HG02970 (cell line): Measurements from ENCODE around the gene PAXX.
"Not testable (repeated sequence)": the region's sequence is repeated elsewhere in the genome, so short reads cannot be mapped to it uniquely, and the experiment has no call there.

Source experiments
- ATAC-seq: cut with Tn5 transposase; IDR thresholded peaks from one replicate; pipeline ENCODE4 v1.9.1; 2021; ENCODE audit warnings: mild to moderate bottlenecking, moderate library complexity, moderate number of reproducible peaks; ENCODE audit not compliant: unreplicated experiment, low FRiP score

The PAXX gene

DNA sequence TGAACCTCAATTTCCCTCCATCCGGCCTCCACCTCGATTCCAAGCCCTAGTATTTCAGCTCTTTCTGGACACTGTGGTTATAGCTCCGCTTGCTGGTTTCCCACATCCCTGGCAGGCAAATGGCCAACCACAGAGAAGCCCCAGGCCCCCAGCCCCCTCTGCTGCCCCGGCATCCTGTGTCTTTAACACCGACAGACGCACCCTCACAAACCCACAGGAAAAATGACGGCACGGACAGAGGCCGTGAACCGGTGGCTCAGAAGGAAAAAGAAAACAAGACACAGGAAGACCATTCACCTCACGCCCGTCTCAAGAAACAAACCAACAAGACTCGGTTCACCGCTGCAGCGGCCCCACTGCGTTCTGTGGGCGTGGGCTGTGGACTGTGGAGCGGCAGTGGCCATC lies 5.6 kb downstream of the PAXX start:
- ATAC-seq, result no peak

DNA sequence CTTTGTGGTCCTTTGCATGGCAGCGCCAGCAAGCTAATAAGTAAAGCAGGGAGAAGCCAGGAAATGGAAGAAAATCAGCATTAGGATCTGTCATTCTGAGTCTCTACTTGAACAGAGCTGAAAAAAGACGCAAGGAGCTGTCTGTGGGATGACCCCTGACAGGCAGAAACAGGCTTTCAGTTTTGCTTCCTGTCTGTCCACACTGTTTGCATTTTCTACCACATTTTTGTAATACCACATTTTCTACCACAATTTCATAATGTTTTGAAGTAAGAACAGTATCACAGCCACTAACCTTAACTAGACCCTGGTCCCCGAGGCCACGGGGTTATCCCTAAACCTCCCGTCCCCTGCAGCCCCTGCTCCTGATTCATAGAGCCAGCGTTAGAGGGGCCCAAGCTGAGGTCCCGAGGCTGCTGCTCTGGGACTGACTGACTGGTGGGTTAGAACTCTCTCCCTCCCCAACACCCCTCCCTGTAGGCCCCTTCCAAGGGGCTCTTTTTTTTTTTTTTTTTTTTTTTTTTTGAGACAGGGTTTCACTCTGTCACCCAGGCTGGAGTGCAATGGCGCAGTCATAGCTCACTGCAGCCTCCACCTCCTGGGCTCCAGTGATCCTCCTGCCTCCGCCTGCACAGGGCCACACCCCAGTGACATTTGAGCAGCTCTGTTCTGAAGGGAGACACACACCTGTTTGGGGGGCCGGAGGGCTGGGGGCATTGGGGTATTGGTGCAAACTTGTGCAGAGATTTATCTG lies 8.1 kb downstream of the PAXX start:
- ATAC-seq, result peak; percentile 73

DNA sequence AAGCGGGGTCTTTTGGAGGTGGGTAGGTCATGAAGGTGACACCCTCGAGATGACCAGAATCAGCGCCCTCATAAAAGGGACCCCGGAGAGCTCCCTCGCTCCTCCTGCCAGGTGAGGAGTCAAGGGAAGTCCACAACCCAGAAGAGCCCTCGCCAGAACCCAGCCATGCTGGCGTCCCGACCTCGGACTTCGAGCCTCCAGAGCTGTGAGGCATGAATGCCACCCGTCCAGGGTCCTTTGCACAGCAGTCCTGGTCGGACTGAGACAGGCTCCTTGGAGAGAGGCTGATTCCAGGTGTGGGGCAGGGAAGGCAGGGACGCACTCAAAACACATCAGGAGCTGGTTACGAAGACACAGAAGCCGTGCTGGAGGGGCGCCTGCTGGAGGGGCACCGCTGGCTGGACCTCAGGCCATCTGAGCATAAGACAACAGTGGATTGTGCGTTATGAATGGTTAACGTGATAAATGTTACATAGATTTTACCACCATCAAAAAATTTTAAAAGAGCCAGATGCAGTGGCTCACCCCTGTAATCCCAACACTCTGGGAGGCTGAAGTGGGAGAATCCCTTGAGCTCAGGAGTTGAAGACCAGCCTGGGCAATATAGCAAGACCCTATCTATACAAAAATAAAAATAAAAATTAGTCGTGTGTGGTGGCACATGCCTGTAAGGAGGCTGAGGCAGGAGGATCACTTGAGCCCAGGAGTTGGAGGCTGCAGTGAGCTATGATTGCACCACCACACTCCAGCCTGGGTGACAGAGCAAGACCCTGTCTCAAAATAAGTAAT lies 9.8 kb downstream of the PAXX start:
- ATAC-seq, result no peak

- no peak for ATAC-seq
Measured at GRCh38 chr9:137002646-137003041, 10.4 kb downstream of the PAXX start.

- not testable (repeated sequence) for ATAC-seq
Measured at GRCh38 chr9:137004285-137004684, 12.1 kb downstream of the PAXX start.

GRCh38 chr9:137006116-137007003 lies 14.1 kb downstream of the PAXX start:
- ATAC-seq, result no peak

DNA sequence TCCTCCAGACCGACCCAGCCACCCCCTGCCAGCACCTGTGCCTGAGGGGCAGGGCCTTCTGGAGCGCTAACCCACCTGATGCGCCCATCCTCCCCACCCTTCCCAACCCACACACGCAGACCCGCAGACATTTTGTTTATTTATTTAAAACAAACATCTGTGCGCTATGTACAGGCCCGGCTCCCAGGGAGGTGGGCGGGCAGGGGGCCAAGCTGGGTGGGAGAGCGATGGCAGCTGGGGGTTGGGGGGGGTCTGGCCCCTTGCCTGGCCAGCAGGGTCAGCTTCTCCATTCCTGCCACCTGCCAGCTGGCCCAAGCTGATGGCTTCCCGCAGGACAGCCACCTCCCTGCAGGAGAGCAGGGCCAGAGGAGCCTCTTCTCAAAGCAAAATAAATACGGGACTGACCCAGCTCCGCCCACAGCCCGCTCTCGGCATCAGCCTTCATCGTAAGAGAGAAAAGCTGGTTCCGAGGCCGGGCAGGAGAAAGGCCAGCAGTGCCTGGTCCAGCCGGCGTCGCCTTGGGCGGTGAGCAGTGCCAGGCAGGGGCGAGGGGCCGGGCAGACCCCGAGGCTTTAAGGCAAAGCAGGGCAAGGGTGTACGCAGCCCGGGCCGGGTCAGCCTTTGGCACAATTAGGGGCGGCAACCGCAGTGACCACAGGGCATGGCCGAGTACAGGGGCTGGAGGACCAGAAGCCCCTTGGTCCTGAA lies 15.0 kb downstream of the PAXX start:
- ATAC-seq, result no peak

DNA sequence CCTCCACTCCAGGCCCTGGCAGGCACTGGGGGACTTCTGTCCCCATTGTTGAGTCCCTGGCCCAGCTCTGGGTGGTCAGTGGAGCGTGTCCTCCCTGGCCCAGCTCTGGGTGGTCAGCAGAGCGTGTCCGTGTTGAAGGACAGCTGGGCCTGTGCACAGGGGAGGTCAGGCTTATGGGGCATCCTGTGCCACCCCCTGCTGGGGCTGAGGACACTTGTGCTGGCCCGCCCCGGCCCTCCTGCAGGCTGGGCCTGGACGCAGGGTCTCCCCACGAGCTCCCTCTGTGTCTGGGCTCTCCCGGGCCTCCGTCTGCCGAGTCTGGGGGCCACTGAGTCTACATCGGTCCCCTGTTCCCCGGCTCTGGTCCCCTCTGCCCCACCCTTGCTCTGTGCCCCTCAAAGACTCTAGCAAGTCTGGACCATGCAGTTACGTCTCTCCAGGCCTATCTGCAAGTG lies 15.6 kb downstream of the PAXX start:
- no peak for ATAC-seq

GRCh38 chr9:137008312-137008711 lies 16.1 kb downstream of the PAXX start:
- no peak for ATAC-seq

DNA sequence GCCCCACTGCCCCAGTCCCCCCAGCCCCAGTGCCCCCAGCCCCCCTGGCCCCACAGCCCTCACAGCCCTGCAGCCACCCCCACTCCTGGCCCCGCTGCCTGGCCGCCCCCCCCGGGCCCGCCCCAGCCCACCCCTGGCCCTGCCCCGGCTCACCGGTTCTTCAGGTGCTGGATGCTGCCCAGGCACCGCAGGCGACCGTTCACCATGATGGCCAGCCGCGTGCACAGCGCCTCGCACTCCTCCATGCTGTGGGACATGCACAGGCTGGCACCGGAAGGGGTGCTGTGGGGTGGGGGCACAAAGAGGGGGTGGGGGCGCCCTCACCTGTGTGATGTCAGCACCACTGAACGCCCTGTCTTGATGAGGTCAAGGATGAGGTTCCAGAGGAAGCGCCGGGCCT lies 17.0 kb downstream of the PAXX start:
- ATAC-seq, result no peak

- no peak for ATAC-seq
Measured at GRCh38 chr9:137009938-137010732, 17.9 kb downstream of the PAXX start.

- no peak for ATAC-seq
Measured at GRCh38 chr9:137011156-137011555, 18.9 kb downstream of the PAXX start.

GRCh38 chr9:137011907-137012675 lies 19.9 kb downstream of the PAXX start:
- no peak for ATAC-seq

- ATAC-seq, result no peak
Measured at GRCh38 chr9:137012694-137013570, 20.7 kb downstream of the PAXX start.

- ATAC-seq, result no peak
Measured at GRCh38 chr9:137013571-137013940, 21.3 kb downstream of the PAXX start.

DNA sequence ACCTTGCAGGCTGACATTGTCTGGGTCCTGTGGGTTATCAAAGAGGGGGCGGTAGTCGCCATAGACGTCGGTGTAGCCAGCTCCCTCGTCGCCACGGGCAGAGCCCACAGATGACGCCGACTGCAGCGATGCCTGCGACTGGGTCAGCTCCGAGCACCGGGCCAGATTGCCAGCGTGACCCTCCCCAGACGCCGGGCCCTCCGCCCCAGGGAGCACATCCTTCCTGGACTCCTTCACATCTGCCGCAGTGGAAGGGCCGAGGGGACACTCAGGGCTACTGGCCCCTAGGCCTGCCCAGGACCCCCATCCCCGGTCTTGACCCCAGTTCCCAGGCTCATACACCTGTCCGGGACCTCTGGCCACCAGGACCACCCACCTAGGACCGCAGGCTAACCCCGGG lies 21.9 kb downstream of the PAXX start:
- ATAC-seq, result no peak

DNA sequence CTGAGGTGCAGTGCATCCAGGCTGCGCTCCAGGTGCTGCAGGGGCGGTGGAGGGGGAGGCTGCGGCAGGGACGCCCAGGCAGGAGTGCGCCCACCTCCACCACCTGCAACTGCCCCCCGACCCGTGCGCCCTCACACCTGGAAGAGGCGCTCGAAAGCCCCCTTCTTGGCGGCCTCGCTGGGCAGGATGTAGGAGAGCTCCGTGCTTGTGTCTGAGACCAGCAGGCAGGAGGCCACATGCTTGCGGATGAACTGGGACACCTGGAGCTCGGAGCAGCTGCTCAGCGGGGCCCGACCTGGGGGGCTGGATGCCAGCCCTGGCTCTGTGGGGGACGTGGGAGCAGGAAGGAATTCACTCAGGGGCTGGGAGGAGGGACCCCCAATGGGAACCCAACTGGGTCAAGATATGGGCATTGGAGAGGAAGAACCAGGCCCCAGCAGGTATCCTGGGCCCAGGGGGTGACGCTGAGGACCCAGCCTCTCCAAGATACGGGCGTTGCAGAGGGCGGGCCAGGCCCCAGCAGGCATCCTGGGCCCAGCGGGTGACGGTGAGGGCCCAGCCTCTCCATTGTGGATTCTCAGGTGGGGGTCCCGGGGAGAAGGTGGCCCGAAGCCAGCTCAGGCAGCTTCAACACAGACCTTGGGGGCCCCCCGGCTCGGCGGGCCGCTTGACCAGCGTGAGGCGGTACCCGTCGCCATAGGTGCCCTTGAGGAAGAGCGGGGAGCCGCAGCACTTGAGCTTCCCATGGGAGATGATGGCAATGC lies 22.7 kb downstream of the PAXX start:
- ATAC-seq, result no peak
